ENCODE data around the gene MYADML2.
"Not testable (repeated sequence)": the region's sequence is repeated elsewhere in the genome, so short reads cannot be mapped to it uniquely, and the experiment has no call there.

- TF ChIP-seq CTCF (IDR thresholded peaks at IDR 0.05; ENCODE audit: insufficient read depth, low read length, poor library complexity, severe bottlenecking); EZH2phosphoT487 (conservative IDR thresholded peaks at IDR 0.05; ENCODE audit: low read length): not testable (repeated sequence)
These were observed 28.7 kb downstream of the MYADML2 start for GRCh38 chr17:81918333-81918669.

All from SU-DHL-6 (cell line).